Measurements from ENCODE around the gene CDC27.
"Not testable (repeated sequence)": the region's sequence is repeated elsewhere in the genome, so short reads cannot be mapped to it uniquely, and the experiment has no call there.

Gene CDC27

GRCh38 chr17:47071171-47071570 lies 117.9 kb downstream of the CDC27 start:
- not testable (repeated sequence) for DNase-seq (ENCODE audit: low read depth)

- not testable (repeated sequence) for DNase-seq (ENCODE audit: low read depth)
Measured at GRCh38 chr17:47070266-47070665, 118.8 kb downstream of the CDC27 start.
